ENCODE results near the gene SUSD3. TPM values are rescaled to one million over a fixed set of nuclear protein-coding genes. Genes with fewer than 3 reads are reported as not detected.

SUSD3 gene
- total and polyA plus RNA-seq, 2 of the 8 experiments (the other 6 are each of a cell fraction or from before 2014, with no cell fraction given), result 5.5 to 35.4 TPM

DNA sequence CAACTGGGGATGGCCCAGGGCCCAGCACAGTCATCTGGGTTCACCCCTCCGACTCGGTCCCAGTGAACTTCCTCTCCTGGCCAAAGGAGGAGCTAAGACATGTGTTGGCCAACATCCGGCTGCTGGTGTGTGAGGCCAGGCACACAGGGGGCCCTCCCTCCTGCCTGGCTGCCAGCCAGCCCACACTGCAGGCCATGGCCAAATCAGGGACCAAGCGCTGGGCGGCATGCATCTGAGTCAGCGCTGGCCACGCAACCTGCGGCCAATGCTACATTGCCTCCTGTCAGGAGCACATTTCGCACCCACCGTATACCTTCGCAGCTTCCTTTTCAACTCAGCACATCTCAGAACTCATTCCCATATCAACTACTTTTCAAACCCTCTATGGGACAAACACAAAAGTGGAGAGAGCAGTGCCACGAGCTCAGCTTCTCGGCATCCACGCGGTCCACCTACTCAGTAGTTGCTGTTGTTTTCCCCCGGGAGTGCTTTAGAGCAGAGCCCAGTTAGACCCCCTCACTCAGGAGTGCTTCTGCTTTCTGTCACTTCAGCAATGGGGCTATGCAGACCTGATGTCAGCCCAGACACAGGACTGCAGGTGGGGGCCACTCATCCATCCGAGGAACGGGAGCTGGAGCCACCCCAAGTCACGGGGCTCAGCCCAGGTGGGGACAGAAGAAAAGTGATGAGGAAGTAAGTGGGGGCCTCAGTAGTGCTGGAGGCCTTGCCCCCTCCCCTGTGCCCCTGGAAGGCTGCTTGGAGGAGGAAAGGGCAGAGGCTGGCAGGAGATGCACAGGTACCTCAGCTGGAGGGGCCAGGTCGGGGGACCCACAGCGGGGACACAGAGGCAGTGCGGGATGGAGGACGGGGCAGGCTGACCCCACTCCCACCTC, 61.7 kb downstream of the SUSD3 start:
- H2AK5ac ChIP-seq (ENCODE audit: low read depth, low read length), result no peak overlapping the region
- H4K8ac ChIP-seq (ENCODE audit: extremely low read depth, insufficient read depth, low read length), result no peak overlapping the region
- H3K79me2 ChIP-seq (ENCODE audit: control insufficient read depth in 1 of 2, insufficient read depth in 2 of 2, low read length in 2 of 2), result no peaks in the 10 kb centered on the region
- ChIA-PET POLR2A (ENCODE audit: partially characterized antibody) (interaction anchor here (1.0 to 2.0 kb wide), 5 partner anchors 9 to 14 kb away, joined by 3 to 6 read pairs (median 4); partner anchors contain the start of gene NINJ1), CTCF (ENCODE audit: partially characterized antibody) (interaction anchor here (0.7 to 8.5 kb wide), 18 partner anchors 7 to 192 kb away, joined by 3 to 96 read pairs (median 4); no protein-coding TSS in a partner anchor)
- H3K4me3 ChIP-seq (ENCODE audit: extremely low read depth in 1 of 4, insufficient read depth in 2 of 4, low read depth in 3 of 4, low read length in 4 of 4), result no peak overlapping the region
- H2AFZ ChIP-seq (ENCODE audit: low read length), result no peak overlapping the region
- peaks cover 0 to 4% (median 0%) of the 10 kb centered on the region in 4 experiments; a peak in 1 of 8 replicates for H3K36me3 ChIP-seq (ENCODE audit: control insufficient read depth in 2 of 4, insufficient read depth in 4 of 4, low read length in 3 of 4)
- H2BK5ac ChIP-seq (ENCODE audit: low read depth, low read length), result no peak overlapping the region
- WGBS, 2 experiments (ENCODE audit: extremely low coverage in 1 of 2, insufficient coverage in 1 of 2, insufficient read length in 1 of 2, insufficient replicate concordance in 2 of 2, low coverage in 1 of 2, low lambda C conversion rate in 2 of 2, missing lambda C conversion rate in 1 of 2), result 90% methylated on average over 21 of the region's 23 CpGs; no CpG with 5 or more reads in 1 of the 2 experiments
- no peak overlapping the region; the same call in 1 of the 2 replicates for H3K27ac ChIP-seq (ENCODE audit: low read depth, low read length)
- FAIRE-seq (no peak), DNase-seq (ENCODE audit: low read depth in 1 of 2, low spot score in 2 of 2) (no peak)
- H3K23me2 ChIP-seq (ENCODE audit: low read depth, low read length), result peaks cover 3% of the 10 kb centered on the region; the same call in 1 of the 2 replicates
- no peak overlapping the region for H3K4ac ChIP-seq (replicated peaks; ENCODE audit: insufficient read length, low read depth, low read length)
- peaks cover 2% of the 10 kb centered on the region for H3K79me1 ChIP-seq (ENCODE audit: low read depth, low read length)
- H2BK15ac ChIP-seq (ENCODE audit: low read length), result no peak overlapping the region
- H2BK12ac ChIP-seq (ENCODE audit: low read depth, low read length), result no peak overlapping the region
- peaks cover 0 to 13% of the 10 kb centered on the region in 2 experiments for H4K20me1 ChIP-seq (replicated peaks in 1 of 2; ENCODE audit: control insufficient read depth in 1 of 2, insufficient read depth in 2 of 2, low read length in 2 of 2)
- no peak overlapping the region for H3K4me2 ChIP-seq (ENCODE audit: insufficient read depth in 1 of 2, low read depth in 2 of 2, low read length in 2 of 2)
- peaks cover 0 to 9% (median 7%) of the 10 kb centered on the region in 4 experiments; a peak in 6 of 7 replicates for H3K4me1 ChIP-seq (replicated peaks in 1 of 4; ENCODE audit: control insufficient read depth in 3 of 4, insufficient read depth in 4 of 4, low read length in 3 of 4)
- H3K18ac ChIP-seq (ENCODE audit: extremely low read depth, low read length), result no peak overlapping the region
- no peak overlapping the region for H2BK120ac ChIP-seq (replicated peaks; ENCODE audit: low read depth, low read length)
- no peak overlapping the region for H2BK20ac ChIP-seq (ENCODE audit: low read length)
- TF ChIP-seq RAD21 (IDR thresholded peaks at IDR 0.05 in 1 of 2, conservative IDR thresholded peaks at IDR 0.05 in 1 of 2; ENCODE audit: low read depth in 2 of 2, low read length in 2 of 2), result peak; percentile 24 to 45; a peak in 3 of 4 replicates
- TF ChIP-seq, protein P1, sequence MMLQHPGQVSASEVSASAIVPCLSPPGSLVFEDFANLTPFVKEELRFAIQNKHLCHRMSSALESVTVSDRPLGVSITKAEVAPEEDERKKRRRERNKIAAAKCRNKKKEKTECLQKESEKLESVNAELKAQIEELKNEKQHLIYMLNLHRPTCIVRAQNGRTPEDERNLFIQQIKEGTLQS (IDR thresholded peaks at IDR 0.05; ENCODE audit: insufficient read depth, low read depth, low read length), result no peak
- TF ChIP-seq, protein P2, sequence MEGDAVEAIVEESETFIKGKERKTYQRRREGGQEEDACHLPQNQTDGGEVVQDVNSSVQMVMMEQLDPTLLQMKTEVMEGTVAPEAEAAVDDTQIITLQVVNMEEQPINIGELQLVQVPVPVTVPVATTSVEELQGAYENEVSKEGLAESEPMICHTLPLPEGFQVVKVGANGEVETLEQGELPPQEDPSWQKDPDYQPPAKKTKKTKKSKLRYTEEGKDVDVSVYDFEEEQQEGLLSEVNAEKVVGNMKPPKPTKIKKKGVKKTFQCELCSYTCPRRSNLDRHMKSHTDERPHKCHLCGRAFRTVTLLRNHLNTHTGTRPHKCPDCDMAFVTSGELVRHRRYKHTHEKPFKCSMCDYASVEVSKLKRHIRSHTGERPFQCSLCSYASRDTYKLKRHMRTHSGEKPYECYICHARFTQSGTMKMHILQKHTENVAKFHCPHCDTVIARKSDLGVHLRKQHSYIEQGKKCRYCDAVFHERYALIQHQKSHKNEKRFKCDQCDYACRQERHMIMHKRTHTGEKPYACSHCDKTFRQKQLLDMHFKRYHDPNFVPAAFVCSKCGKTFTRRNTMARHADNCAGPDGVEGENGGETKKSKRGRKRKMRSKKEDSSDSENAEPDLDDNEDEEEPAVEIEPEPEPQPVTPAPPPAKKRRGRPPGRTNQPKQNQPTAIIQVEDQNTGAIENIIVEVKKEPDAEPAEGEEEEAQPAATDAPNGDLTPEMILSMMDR (IDR thresholded peaks at IDR 0.05; ENCODE audit: control extremely low read depth in 1 of 3, insufficient read depth in 1 of 3, low read depth in 1 of 3, low read length in 3 of 3), result peak in 2 of 3 experiments; percentile 27 to 49; a peak in 2 of 4 replicates
- no peak overlapping the region for H3K14ac ChIP-seq (ENCODE audit: insufficient read length)
- H3K56ac ChIP-seq (replicated peaks; ENCODE audit: insufficient read length, low read depth, low read length), result no peak overlapping the region
- no peaks in the 10 kb centered on the region; a peak in 1 of 7 replicates for H3K27me3 ChIP-seq (replicated peaks in 1 of 4; ENCODE audit: control insufficient read depth in 3 of 4, extremely low read depth in 1 of 4, insufficient read depth in 3 of 4, low read length in 3 of 4)
- peak overlapping the region; percentile 91 for H4K91ac ChIP-seq (replicated peaks; ENCODE audit: insufficient read length, low read length)
- H3K9ac ChIP-seq (replicated peaks in 1 of 4; ENCODE audit: extremely low read depth in 1 of 4, low read depth in 3 of 4, low read length in 3 of 4), result no peak overlapping the region
- no peak overlapping the region for H3K23ac ChIP-seq (ENCODE audit: insufficient read length)
- no peak overlapping the region for H4K5ac ChIP-seq (ENCODE audit: insufficient read length, low read depth, low read length)
- H3K9me3 ChIP-seq (ENCODE audit: insufficient read depth in 2 of 2, low read depth in 1 of 2, low read length in 1 of 2), result no peaks in the 10 kb centered on the region

All from H1 (cell line).